Sigmoid colon (tissue), 4 donors: ENCODE measurements around the gene KSR1.
"Not testable (repeated sequence)": the region's sequence is repeated elsewhere in the genome, so short reads cannot be mapped to it uniquely, and the experiment has no call there.

Experiments used
- CTCF ChIP-seq, 4 experiments: fragments of 450-650 bp in 3 of 4; fragments of 200-600 bp in 1 of 4; IDR thresholded peaks; one replicate each; pipeline ENCODE4 v1.5.1; 2016 to 2019; ENCODE audit warnings: antibody characterized with exemption in 4 of 4, mild to moderate bottlenecking in 3 of 4, moderate library complexity in 2 of 4
- EP300 ChIP-seq, 4 donors: sonication (generic); formaldehyde crosslinking; IDR thresholded peaks; one replicate each; pipeline ENCODE4 v1.6.1; 2017; ENCODE audit warnings: antibody characterized with exemption in 4 of 4

GRCh38 chr17:27671977-27672480, 215.8 kb downstream of the KSR1 start:
- TF ChIP-seq CTCF, EP300 (IDR thresholded peaks at IDR 0.05): not testable (repeated sequence)
